GM12878 (cell line): ENCODE measurements around the gene OSBPL2. TPM values are rescaled to one million over a fixed set of nuclear protein-coding genes. Genes with fewer than 3 reads are reported as not detected.

ENCODE experiments used
- ATAC-seq: fragments of 200-7000 bp; cut with Tn5 transposase; 3 replicates; pipeline ENCODE4 v1.9.1; 2020; ENCODE audit warnings: mild to moderate bottlenecking, moderate library complexity
- BruUV-seq: library from RNA; stranded (reverse); fragments of 400-500 nt; replicated peaks from 2 replicates; lab custom pipeline; 2021; lab: Mats Ljungman, UMichigan
- CTCF ChIA-PET: fragments of 300-600 bp; sonication (Branson Sonifier 250); formaldehyde crosslinking; extraction: SDS; loops from one replicate; lab custom pipeline; 2021; ENCODE audit warnings: inconsistent platforms; lab: Yijun Ruan, JAX
- POLR2A ChIA-PET: fragments of 350-600 bp; formaldehyde crosslinking; extraction: SDS; loops from one replicate; lab custom pipeline; 2021; ENCODE audit warnings: inconsistent platforms; lab: Charles Lee
- RAD21 ChIA-PET: fragments of 300-600 bp; sonication (Branson Sonifier 250); formaldehyde crosslinking; loops from one replicate; lab custom pipeline; 2023; ENCODE audit warnings: antibody characterized with exemption; ENCODE audit not compliant: unreplicated experiment; lab: Charles Lee
- SMC1A ChIA-PET: fragments of 300-600 bp; sonication (Branson Sonifier 250); formaldehyde crosslinking; loops from one replicate; lab custom pipeline; 2023; ENCODE audit not compliant: unreplicated experiment, uncharacterized antibody; lab: Charles Lee
- DNase-seq: peaks from one replicate; pipeline ENCODE4 v3.0.0-alpha.2; 2011; ENCODE audit warnings: low read depth, low spot score
- FAIRE-seq: peaks from 3 replicates; lab custom pipeline; 2011; peaks lifted over from hg19 to GRCh38; lab: Jason Lieb, UNC
- H2AFZ ChIP-seq: 2 replicates; pipeline ENCODE4 v1.6.0; 2011; ENCODE audit warnings: low read depth, low read length, control low read depth; ENCODE audit not compliant: control insufficient read depth
- H3K27ac ChIP-seq: 2 replicates; pipeline ENCODE4 v1.5.1; 2011; ENCODE audit warnings: control low read depth; ENCODE audit not compliant: control insufficient read depth, insufficient read depth
- H3K27me3 ChIP-seq, 2 experiments: replicated peaks in 1 of 2; 2 replicates each; pipeline versions ENCODE4 v1.6.0 to v1.6.1; 2011; ENCODE audit warnings: low read length in 1 of 2; ENCODE audit not compliant: control insufficient read depth in 2 of 2, insufficient read depth in 2 of 2
- H3K36me3 ChIP-seq, 2 experiments: 2 replicates each; pipeline ENCODE4 v1.5.1; 2011; ENCODE audit warnings: low read length in 1 of 2; ENCODE audit not compliant: control insufficient read depth in 2 of 2, insufficient read depth in 2 of 2
- H3K4me1 ChIP-seq: 2 replicates; pipeline ENCODE4 v1.6.1; 2011; ENCODE audit warnings: mild to moderate bottlenecking, low read length, moderate library complexity, mixed read lengths; ENCODE audit not compliant: control insufficient read depth, insufficient read depth
- H3K4me2 ChIP-seq: 2 replicates; pipeline ENCODE4 v1.6.0; 2011; ENCODE audit warnings: control low read depth; ENCODE audit not compliant: control insufficient read depth, insufficient read depth
- H3K4me3 ChIP-seq: fragments of 200-600 bp; sonication (generic); 2 replicates; pipeline ENCODE4 v1.5.1; 2016
- H3K79me2 ChIP-seq: 2 replicates; pipeline ENCODE4 v1.6.0; 2011; ENCODE audit warnings: low read length; ENCODE audit not compliant: control insufficient read depth, insufficient read depth
- H3K9ac ChIP-seq: 2 replicates; pipeline ENCODE4 v1.8.0; 2011; ENCODE audit warnings: low read length, control low read depth, mixed read lengths; ENCODE audit not compliant: control insufficient read depth, insufficient read depth
- H3K9me3 ChIP-seq: replicated peaks from 3 replicates; pipeline ENCODE4 v1.5.1; 2011; ENCODE audit warnings: mild to moderate bottlenecking, low read length; ENCODE audit not compliant: control insufficient read depth, insufficient read depth
- H4K20me1 ChIP-seq: 2 replicates; pipeline ENCODE4 v1.6.0; 2011; ENCODE audit not compliant: control insufficient read depth, insufficient read depth
- ATF7 ChIP-seq: fragments of 450-650 bp; IDR thresholded peaks from 2 replicates; pipeline ENCODE4 v1.6.1; 2016; ENCODE audit warnings: low read depth, mild to moderate bottlenecking
- CBX5 ChIP-seq: sonication (generic); IDR thresholded peaks from 2 replicates; pipeline ENCODE4 v1.6.1; 2016; ENCODE audit warnings: low read depth, moderate library complexity, mild to moderate bottlenecking, inconsistent platforms
- CREB1 ChIP-seq: IDR thresholded peaks from 2 replicates; pipeline ENCODE4 v1.6.1; 2012; ENCODE audit warnings: low read depth, mild to moderate bottlenecking, inconsistent platforms
- FOXK2 ChIP-seq: fragments of 450-650 bp; IDR thresholded peaks from 2 replicates; pipeline ENCODE4 v1.6.1; 2017; ENCODE audit warnings: mild to moderate bottlenecking, moderate library complexity
- IKZF1 ChIP-seq: fragments of 450-650 bp; conservative IDR thresholded peaks from 2 replicates; pipeline ENCODE4 v1.6.1; 2017; ENCODE audit warnings: antibody characterized with exemption, mild to moderate bottlenecking
- LARP7 ChIP-seq: fragments of 450-650 bp; IDR thresholded peaks from 2 replicates; pipeline ENCODE4 v1.6.1; 2017; ENCODE audit warnings: mild to moderate bottlenecking
- NR2C2 ChIP-seq: IDR thresholded peaks from 2 replicates; pipeline ENCODE4 v1.6.1; 2011; ENCODE audit warnings: borderline replicate concordance, low read depth; ENCODE audit not compliant: control insufficient read depth, insufficient read length
- SIN3A ChIP-seq: IDR thresholded peaks from 2 replicates; pipeline ENCODE4 v1.6.1; 2012; ENCODE audit warnings: low read depth, low read length, improper control_type of control experiment
- TARDBP ChIP-seq: IDR thresholded peaks from 2 replicates; pipeline ENCODE4 v1.6.1; 2016; ENCODE audit warnings: borderline replicate concordance
- ZNF274 ChIP-seq: IDR thresholded peaks from one replicate; pipeline ENCODE4 v1.8.0; 2011; ENCODE audit not compliant: insufficient read length, insufficient read depth
- ZZZ3 ChIP-seq: IDR thresholded peaks from 2 replicates; pipeline ENCODE4 v1.6.1; 2011; ENCODE audit warnings: low read depth; ENCODE audit not compliant: control insufficient read depth, insufficient read length
- WGBS: methylation state at CpG from one replicate; pipeline ENCODE4 v1.1.6; 2016; ENCODE audit warnings: low lambda C conversion rate; ENCODE audit not compliant: insufficient replicate concordance, insufficient coverage; ENCODE audit errors: missing lambda C conversion rate; 5-methylcytosine and 5-hydroxymethylcytosine counted together
- in situ Hi-C: fragments of 300-500 bp; cut with MboI; formaldehyde crosslinking; loops from 9 replicates; pipeline ENCODE4 v1.14.3; 2018; ENCODE audit warnings: mixed read lengths
- intact Hi-C: fragments of 100-400 bp; cut with micrococcal nuclease; formaldehyde crosslinking; loops from one replicate; pipeline ENCODE4 v1.14.2; 2022; ENCODE audit not compliant: unreplicated experiment
- polyA plus RNA-seq, 11 experiments: library from polyadenylated mRNA; depleted of rRNA in 4 of 11; unstranded in 6 of 11; stranded (reverse) in 5 of 11; fragments of >200 nt; fragmentation: Nextera tagmentation in 4 of 11; fragmentation: Illumina TruSeq in 1 of 11; extraction: Ambion mirVana in 4 of 11; extraction: Trizol in 1 of 11; gene quantifications; 1 replicate in 1 of 11; 2 replicates in 10 of 11; pipeline versions ENCODE4 v1.2.1 to v1.2.3, GENCODE V29; 2011 to 2016; ENCODE audit warnings: inconsistent platforms in 2 of 11, missing spikeins in 2 of 11, low read depth in 1 of 11
- total RNA-seq, 4 experiments: library from RNA; depleted of rRNA in 3 of 4; stranded (reverse); fragments of >200 nt in 3 of 4; fragmentation: Illumina TruSeq in 1 of 4; extraction: Trizol in 1 of 4; gene quantifications; 2 replicates each; pipeline versions ENCODE4 v1.2.1 to v1.2.3, GENCODE V29; 2013 to 2021
- TF ChIP-seq, protein P1 (sequence below): fragments of 450-650 bp; IDR thresholded peaks from 2 replicates; pipeline ENCODE4 v1.6.1; 2017; ENCODE audit warnings: mild to moderate bottlenecking, low read depth, inconsistent platforms; ENCODE audit not compliant: poor library complexity, severe bottlenecking
- TF ChIP-seq, protein P2 (sequence below): IDR thresholded peaks from 2 replicates; pipeline ENCODE4 v1.6.1; 2012; ENCODE audit warnings: low read depth, low read length, improper control_type of control experiment
- TF ChIP-seq, protein P3 (sequence below): IDR thresholded peaks from 2 replicates; pipeline ENCODE4 v1.6.1; 2011; ENCODE audit warnings: borderline replicate concordance, low read depth, mild to moderate bottlenecking, moderate library complexity, low read length; ENCODE audit not compliant: insufficient read depth, poor library complexity, severe bottlenecking
- TF ChIP-seq, protein P4 (sequence below): fragments of 450-650 bp; IDR thresholded peaks from 2 replicates; pipeline ENCODE4 v1.6.1; 2018; ENCODE audit warnings: mild to moderate bottlenecking, low read depth, moderate library complexity; ENCODE audit not compliant: partially characterized antibody

The OSBPL2 gene
- total and polyA plus RNA-seq, 10 of the 15 experiments (the other 5 are each of a cell fraction or from before 2014, with no cell fraction given), result 2.8 to 22.3 (median 14.7) TPM

DNA sequence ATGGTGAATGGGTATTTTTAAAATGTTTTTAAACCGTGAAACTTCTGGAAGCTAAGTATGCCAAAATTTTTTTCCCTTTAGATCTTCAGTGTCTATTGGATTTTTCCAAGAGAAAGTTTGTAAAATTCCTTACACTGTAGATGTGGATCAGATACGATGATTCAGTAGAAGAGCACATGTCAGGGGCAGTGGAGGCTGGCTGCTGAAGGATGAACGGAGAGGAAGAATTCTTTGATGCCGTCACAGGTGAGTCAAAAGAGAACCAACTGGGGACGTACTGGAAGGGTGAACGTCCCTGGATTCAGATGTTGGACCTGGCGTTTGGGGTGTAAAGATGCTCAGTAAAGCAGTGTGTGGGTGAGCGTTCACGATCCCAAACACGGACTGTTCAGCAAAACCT, 17.7 kb downstream of the OSBPL2 start:
- no peak for TF ChIP-seq TARDBP
- TF ChIP-seq, protein P1, sequence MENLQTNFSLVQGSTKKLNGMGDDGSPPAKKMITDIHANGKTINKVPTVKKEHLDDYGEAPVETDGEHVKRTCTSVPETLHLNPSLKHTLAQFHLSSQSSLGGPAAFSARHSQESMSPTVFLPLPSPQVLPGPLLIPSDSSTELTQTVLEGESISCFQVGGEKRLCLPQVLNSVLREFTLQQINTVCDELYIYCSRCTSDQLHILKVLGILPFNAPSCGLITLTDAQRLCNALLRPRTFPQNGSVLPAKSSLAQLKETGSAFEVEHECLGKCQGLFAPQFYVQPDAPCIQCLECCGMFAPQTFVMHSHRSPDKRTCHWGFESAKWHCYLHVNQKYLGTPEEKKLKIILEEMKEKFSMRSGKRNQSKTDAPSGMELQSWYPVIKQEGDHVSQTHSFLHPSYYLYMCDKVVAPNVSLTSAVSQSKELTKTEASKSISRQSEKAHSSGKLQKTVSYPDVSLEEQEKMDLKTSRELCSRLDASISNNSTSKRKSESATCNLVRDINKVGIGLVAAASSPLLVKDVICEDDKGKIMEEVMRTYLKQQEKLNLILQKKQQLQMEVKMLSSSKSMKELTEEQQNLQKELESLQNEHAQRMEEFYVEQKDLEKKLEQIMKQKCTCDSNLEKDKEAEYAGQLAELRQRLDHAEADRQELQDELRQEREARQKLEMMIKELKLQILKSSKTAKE, result no peak
- no peak for TF ChIP-seq ZZZ3
- TF ChIP-seq, protein P2, sequence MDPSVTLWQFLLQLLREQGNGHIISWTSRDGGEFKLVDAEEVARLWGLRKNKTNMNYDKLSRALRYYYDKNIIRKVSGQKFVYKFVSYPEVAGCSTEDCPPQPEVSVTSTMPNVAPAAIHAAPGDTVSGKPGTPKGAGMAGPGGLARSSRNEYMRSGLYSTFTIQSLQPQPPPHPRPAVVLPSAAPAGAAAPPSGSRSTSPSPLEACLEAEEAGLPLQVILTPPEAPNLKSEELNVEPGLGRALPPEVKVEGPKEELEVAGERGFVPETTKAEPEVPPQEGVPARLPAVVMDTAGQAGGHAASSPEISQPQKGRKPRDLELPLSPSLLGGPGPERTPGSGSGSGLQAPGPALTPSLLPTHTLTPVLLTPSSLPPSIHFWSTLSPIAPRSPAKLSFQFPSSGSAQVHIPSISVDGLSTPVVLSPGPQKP, result no peak
- TF ChIP-seq ATF7, result no peak
- TF ChIP-seq CBX5, result no peak
- no peak for TF ChIP-seq ZNF274
- TF ChIP-seq NR2C2, result no peak
- TF ChIP-seq SIN3A, result no peak
- TF ChIP-seq, protein P3, sequence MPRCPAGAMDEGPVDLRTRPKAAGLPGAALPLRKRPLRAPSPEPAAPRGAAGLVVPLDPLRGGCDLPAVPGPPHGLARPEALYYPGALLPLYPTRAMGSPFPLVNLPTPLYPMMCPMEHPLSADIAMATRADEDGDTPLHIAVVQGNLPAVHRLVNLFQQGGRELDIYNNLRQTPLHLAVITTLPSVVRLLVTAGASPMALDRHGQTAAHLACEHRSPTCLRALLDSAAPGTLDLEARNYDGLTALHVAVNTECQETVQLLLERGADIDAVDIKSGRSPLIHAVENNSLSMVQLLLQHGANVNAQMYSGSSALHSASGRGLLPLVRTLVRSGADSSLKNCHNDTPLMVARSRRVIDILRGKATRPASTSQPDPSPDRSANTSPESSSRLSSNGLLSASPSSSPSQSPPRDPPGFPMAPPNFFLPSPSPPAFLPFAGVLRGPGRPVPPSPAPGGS, result no peak
- TF ChIP-seq FOXK2, result no peak
- TF ChIP-seq CREB1, result no peak
- no peak for TF ChIP-seq IKZF1
- TF ChIP-seq LARP7, result no peak
- TF ChIP-seq, protein P4, sequence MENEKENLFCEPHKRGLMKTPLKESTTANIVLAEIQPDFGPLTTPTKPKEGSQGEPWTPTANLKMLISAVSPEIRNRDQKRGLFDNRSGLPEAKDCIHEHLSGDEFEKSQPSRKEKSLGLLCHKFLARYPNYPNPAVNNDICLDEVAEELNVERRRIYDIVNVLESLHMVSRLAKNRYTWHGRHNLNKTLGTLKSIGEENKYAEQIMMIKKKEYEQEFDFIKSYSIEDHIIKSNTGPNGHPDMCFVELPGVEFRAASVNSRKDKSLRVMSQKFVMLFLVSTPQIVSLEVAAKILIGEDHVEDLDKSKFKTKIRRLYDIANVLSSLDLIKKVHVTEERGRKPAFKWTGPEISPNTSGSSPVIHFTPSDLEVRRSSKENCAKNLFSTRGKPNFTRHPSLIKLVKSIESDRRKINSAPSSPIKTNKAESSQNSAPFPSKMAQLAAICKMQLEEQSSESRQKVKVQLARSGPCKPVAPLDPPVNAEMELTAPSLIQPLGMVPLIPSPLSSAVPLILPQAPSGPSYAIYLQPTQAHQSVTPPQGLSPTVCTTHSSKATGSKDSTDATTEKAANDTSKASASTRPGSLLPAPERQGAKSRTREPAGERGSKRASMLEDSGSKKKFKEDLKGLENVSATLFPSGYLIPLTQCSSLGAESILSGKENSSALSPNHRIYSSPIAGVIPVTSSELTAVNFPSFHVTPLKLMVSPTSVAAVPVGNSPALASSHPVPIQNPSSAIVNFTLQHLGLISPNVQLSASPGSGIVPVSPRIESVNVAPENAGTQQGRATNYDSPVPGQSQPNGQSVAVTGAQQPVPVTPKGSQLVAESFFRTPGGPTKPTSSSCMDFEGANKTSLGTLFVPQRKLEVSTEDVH, result no peak
- DNase-seq (no peak), FAIRE-seq (no peak), ATAC-seq (no peak)
- Histone ChIP-seq H3K4me2 (no peak overlapping the region), H2AFZ (no peak overlapping the region), H3K79me2 (no peaks in the 10 kb centered on the region), H3K27me3 (no peaks in the 10 kb centered on the region), H3K4me1 (no peaks in the 10 kb centered on the region), H4K20me1 (no peaks in the 10 kb centered on the region; the same call in 1 of the 2 replicates), H3K27ac (no peak overlapping the region), H3K36me3 (peaks cover 11 to 12% of the 10 kb centered on the region in 2 experiments), H3K9ac (no peak overlapping the region), H3K4me3 (no peak overlapping the region), H3K9me3 (no peaks in the 10 kb centered on the region)
- WGBS, result 98% methylated on average over 10 of the region's 10 CpGs
- BruUV-seq, result no TSS peak
- ChIA-PET POLR2A (no interaction called here), RAD21 (no interaction called here), CTCF (no interaction called here), SMC1A (no interaction called here)
- intact Hi-C loops, result no loop called here
- in situ Hi-C loops, result no loop called here
